GM18517 (cell line): ENCODE measurements around the gene RBM28.

Experiments used
- ATAC-seq: cut with Tn5 transposase; IDR thresholded peaks from one replicate; pipeline ENCODE4 v1.9.1; 2021; ENCODE audit warnings: mild to moderate bottlenecking, moderate library complexity; ENCODE audit not compliant: unreplicated experiment

The RBM28 gene

GRCh38 chr7:128265156-128265905 lies 78.4 kb downstream of the RBM28 start:
- no peak for ATAC-seq

DNA sequence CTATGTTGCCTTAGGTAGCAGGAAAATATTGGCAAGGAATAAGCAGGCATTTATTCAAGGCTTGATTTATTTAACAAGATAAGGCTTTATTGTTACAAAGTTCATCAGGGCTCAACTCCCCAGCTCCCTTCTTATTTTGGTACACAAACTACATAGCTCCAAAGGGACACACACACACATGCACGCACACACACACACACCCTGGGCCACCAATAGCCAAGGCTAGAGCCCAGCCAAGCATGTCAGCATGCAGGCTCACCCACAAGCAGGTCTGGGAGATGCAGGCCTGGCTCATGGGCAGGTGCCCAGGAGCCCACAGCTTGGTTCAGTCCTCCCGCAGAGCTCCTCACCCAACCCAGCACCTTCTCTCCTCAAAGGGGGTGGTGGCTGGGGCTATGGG lies 79.2 kb downstream of the RBM28 start:
- no peak for ATAC-seq

DNA sequence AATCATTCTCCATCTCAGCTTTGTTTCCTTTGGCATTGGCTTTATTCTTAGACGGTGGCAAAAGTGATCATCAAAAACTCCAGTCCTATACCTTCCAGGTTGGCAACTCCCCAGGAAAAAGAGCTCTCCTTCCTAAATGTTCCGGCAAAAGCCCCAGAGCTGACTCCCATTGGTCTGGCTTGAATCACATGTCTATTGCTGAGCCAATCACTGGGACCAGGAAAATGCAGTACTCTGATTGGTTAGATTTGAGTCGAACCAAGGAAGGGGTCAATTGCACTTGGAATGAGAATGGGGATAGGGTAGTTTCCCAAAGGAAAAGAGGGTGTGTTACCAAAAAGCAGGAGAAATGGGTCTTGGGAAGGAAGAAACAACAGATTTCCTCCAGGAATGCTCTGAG lies 80.3 kb downstream of the RBM28 start:
- ATAC-seq: no peak

DNA sequence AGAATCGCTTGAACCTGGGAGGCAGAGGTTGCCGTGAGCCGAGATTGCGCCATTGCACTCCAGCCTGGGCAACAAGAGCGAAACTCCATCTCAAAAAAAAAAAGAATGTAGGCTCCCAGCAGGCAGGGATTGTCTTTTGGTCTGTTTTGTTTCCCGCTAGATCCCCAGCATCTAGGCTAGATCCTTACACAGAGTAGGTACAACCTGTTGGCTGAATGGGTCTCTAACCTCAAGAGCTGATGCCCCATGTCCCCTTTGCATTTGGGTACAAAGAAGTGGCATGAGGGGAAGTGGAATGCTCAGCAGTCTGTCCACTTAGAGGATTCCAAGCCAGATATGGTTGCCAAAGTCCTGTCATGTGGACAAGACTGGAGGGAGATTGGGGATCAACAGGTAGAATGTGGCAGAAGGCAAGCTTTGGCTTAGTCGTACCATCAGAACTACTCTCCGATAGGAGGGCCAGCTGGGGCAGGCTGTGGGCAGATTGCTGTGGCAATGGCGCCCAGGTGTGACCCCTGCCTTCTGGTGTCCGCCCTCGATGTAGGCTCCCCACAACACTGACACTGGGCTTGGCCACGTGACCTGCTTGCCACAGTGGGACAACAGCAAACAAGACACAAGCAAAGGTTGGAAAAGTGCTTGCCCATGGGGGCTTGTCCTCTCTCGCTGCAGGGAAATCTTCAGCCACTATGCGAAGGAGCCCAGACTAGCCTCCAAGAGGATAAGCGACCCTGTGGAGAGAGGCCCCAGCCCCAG lies 81.3 kb downstream of the RBM28 start:
- no peak for ATAC-seq

- ATAC-seq: no peak
Observed at GRCh38 chr7:128260069-128260795, 83.5 kb downstream of the RBM28 start.

- ATAC-seq: no peak
Observed at GRCh38 chr7:128259131-128260061, 84.3 kb downstream of the RBM28 start.

DNA sequence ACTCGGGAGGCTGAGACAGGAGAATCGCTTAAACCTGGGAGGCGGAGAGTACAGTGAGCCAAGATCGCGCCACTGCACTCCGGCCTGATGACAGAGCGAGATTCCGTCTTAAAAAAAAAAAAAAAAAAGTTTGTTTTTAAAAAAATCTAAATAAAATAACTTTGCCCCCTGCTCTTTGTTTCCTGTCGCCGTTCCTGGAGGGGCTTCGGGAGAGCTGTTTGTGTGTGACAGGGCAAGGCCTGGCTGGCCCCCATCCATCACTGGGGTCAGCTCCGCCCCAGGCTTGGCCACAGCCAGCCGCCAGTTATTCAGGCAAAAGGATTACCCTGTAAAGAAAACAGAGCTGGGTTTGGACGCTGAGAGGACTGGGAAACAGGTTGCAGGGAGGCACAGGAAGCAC lies 86.2 kb downstream of the RBM28 start:
- ATAC-seq: no peak

GRCh38 chr7:128255271-128255670 lies 88.4 kb downstream of the RBM28 start:
- no peak for ATAC-seq

DNA sequence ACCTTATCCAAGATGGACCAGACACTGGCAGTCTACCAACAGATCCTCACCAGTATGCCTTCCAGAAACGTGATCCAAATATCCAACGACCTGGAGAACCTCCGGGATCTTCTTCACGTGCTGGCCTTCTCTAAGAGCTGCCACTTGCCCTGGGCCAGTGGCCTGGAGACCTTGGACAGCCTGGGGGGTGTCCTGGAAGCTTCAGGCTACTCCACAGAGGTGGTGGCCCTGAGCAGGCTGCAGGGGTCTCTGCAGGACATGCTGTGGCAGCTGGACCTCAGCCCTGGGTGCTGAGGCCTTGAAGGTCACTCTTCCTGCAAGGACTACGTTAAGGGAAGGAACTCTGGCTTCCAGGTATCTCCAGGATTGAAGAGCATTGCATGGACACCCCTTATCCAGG lies 89.2 kb downstream of the RBM28 start:
- ATAC-seq: no peak

DNA sequence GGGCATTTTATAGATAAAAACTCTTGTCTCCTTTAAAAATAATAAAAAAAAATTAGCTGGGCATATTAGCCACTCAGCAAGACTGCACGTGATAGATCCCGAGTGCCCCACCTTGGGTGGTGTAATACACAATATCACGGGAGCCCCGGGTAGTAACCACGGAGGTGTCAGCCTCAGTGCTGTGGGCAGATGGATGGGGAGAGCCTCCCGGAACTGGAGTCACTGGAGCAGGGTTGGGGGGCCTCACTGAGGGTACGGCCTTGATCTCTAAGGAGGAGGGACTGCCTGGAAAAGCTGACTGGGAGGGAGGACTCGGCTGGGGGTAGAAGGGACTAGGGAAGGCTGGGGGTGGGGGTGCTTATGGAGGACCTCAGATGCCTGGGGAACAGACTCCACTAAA lies 90.0 kb downstream of the RBM28 start:
- ATAC-seq: no peak

- ATAC-seq: no peak
Observed at GRCh38 chr7:128251337-128251736, 92.4 kb downstream of the RBM28 start.
